SK-N-SH (cell line): ENCODE measurements around the gene SLC39A3. TPM values are rescaled to one million over a fixed set of nuclear protein-coding genes. Genes with fewer than 3 reads are reported as not detected.

Experiments used
- CTCF ChIA-PET: fragments of 300-600, 350-600 bp; formaldehyde crosslinking; extraction: SDS; loops from one replicate; lab custom pipeline; 2021; lab: Yijun Ruan, JAX
- POLR2A ChIA-PET: fragments of 350-600 bp; sonication (Branson Sonifier 250); formaldehyde crosslinking; extraction: SDS; loops from one replicate; lab custom pipeline; 2020; ENCODE audit warnings: antibody characterized with exemption, inconsistent platforms; lab: Yijun Ruan, JAX
- DNase-seq: peaks from one replicate; pipeline ENCODE4 v3.0.0; 2012
- H2AFZ ChIP-seq: fragments of 200-600 bp; sonication (generic); 2 replicates; pipeline ENCODE4 v1.8.1; 2016; ENCODE audit warnings: antibody characterized with exemption, mild to moderate bottlenecking, low read depth
- H3F3A ChIP-seq: fragments of 200-600 bp; sonication (generic); replicated peaks from 2 replicates; pipeline ENCODE3; 2016; ENCODE audit warnings: antibody characterized with exemption, mild to moderate bottlenecking; ENCODE audit not compliant: insufficient read depth
- H3K27ac ChIP-seq, 2 experiments: fragments of 200-500 bp in 1 of 2; fragments of 200-600 bp in 1 of 2; sonication (Bioruptor generic) in 1 of 2; sonication (generic), shearing (Covaris generic) in 1 of 2; 2 replicates each; pipeline versions ENCODE4 v1.5.1 to v1.6.1; 2014 to 2016; ENCODE audit warnings: low read depth in 2 of 2, inconsistent platforms in 1 of 2, low read length in 1 of 2, mild to moderate bottlenecking in 1 of 2, mixed read lengths in 1 of 2
- H3K27me3 ChIP-seq: fragments of 200-600 bp; sonication (generic), shearing (Covaris generic); 2 replicates; pipeline ENCODE4 v1.6.1; 2016; ENCODE audit warnings: mixed run types; ENCODE audit not compliant: insufficient read depth
- H3K36me3 ChIP-seq, 2 experiments: fragments of 200-500 bp in 1 of 2; fragments of 200-600 bp in 1 of 2; sonication (Bioruptor generic) in 1 of 2; sonication (generic) in 1 of 2; replicated peaks in 1 of 2; 2 replicates each; pipeline versions ENCODE3 to v1.5.1; 2014 to 2016; ENCODE audit warnings: low read length in 1 of 2, mild to moderate bottlenecking in 1 of 2; ENCODE audit not compliant: insufficient read depth in 2 of 2, control insufficient read depth in 1 of 2
- H3K4me1 ChIP-seq, 2 experiments: fragments of 200-500 bp in 1 of 2; fragments of 200-600 bp in 1 of 2; sonication (Bioruptor generic) in 1 of 2; sonication (generic), shearing (Covaris generic) in 1 of 2; 2 replicates each; pipeline versions ENCODE4 v1.5.1 to v1.6.1; 2014 to 2016; ENCODE audit warnings: low read depth in 1 of 2, low read length in 1 of 2, mixed run types in 1 of 2; ENCODE audit not compliant: insufficient read depth in 2 of 2, control insufficient read depth in 1 of 2
- H3K4me2 ChIP-seq: fragments of 200-600 bp; sonication (generic), shearing (Covaris generic); 2 replicates; pipeline ENCODE4 v1.6.1; 2017; ENCODE audit warnings: mixed run types
- H3K4me3 ChIP-seq, 2 experiments: fragments of 200-500 bp in 1 of 2; fragments of 200-600 bp in 1 of 2; sonication (Bioruptor generic) in 1 of 2; sonication (generic), shearing (Covaris generic) in 1 of 2; 2 replicates each; pipeline versions ENCODE4 v1.5.1 to v1.8.1; 2014 to 2016; ENCODE audit warnings: low read depth in 2 of 2, inconsistent platforms in 1 of 2, low read length in 1 of 2, mild to moderate bottlenecking in 1 of 2, mixed read lengths in 1 of 2, moderate library complexity in 1 of 2
- H3K79me2 ChIP-seq: fragments of 200-600 bp; sonication (generic); 2 replicates; pipeline ENCODE4 v1.8.1; 2017; ENCODE audit warnings: mild to moderate bottlenecking; ENCODE audit not compliant: insufficient read depth
- H3K9ac ChIP-seq: fragments of 200-600 bp; sonication (generic); 2 replicates; pipeline ENCODE4 v1.6.1; 2017; ENCODE audit warnings: mixed run types
- H3K9me2 ChIP-seq: fragments of 200-600 bp; sonication (generic); 2 replicates; pipeline ENCODE4 v1.6.1; 2017; ENCODE audit warnings: mixed run types
- H3K9me3 ChIP-seq: fragments of 200-600 bp; sonication (generic); 2 replicates; pipeline ENCODE4 v1.6.1; 2017; ENCODE audit warnings: mixed run types, mild to moderate bottlenecking, moderate library complexity
- H4K20me1 ChIP-seq: fragments of 200-600 bp; sonication (generic); 2 replicates; pipeline ENCODE4 v1.6.1; 2017; ENCODE audit warnings: mild to moderate bottlenecking, mixed run types; ENCODE audit not compliant: insufficient read depth
- CTCF ChIP-seq: fragments of 200-600 bp; sonication (generic); IDR thresholded peaks from 2 replicates; pipeline ENCODE4 v1.6.1; 2017; ENCODE audit warnings: antibody characterized with exemption, mild to moderate bottlenecking, moderate library complexity
- ELF1 ChIP-seq: IDR thresholded peaks from 2 replicates; pipeline ENCODE4 v1.4.0; 2012
- EP300 ChIP-seq, 2 experiments: IDR thresholded peaks; 2 replicates each; pipeline versions ENCODE4 v1.4.0 to v1.6.1; 2012; ENCODE audit warnings: borderline replicate concordance in 1 of 2, low read depth in 1 of 2, low read length in 1 of 2
- EZH2phosphoT487 ChIP-seq: fragments of 200-600 bp; sonication (generic); IDR thresholded peaks from 2 replicates; pipeline ENCODE4 v1.6.1; 2017; ENCODE audit warnings: low read depth, mixed run types, mild to moderate bottlenecking, antibody characterized with exemption, moderate library complexity, borderline replicate concordance
- GABPA ChIP-seq: IDR thresholded peaks from 2 replicates; pipeline ENCODE4 v1.4.0; 2012; ENCODE audit warnings: low read depth, mild to moderate bottlenecking
- GATA2 ChIP-seq: sonication (generic); formaldehyde crosslinking; IDR thresholded peaks from 2 replicates; pipeline ENCODE4 v1.5.0; 2020; ENCODE audit warnings: mild to moderate bottlenecking, missing genetic modification reagents
- IRF3 ChIP-seq: fragments of 150-350 bp; IDR thresholded peaks from 2 replicates; pipeline ENCODE4 v1.6.1; 2016; ENCODE audit warnings: mild to moderate bottlenecking, low read depth, low read length
- MEF2A ChIP-seq: IDR thresholded peaks from 2 replicates; pipeline ENCODE4 v1.4.0; 2012; ENCODE audit warnings: low read depth, borderline replicate concordance
- NFIC ChIP-seq: IDR thresholded peaks from 2 replicates; pipeline ENCODE4 v1.4.0; 2012; ENCODE audit warnings: borderline replicate concordance
- NRF1 ChIP-seq: IDR thresholded peaks from 2 replicates; pipeline ENCODE4 v1.6.1; 2012; ENCODE audit warnings: low read depth, mild to moderate bottlenecking, low read length
- POLR2AphosphoS5 ChIP-seq: IDR thresholded peaks from 2 replicates; pipeline ENCODE4 v1.6.1; 2012; ENCODE audit warnings: low read depth, low read length
- RCOR1 ChIP-seq: fragments of 150-350 bp; IDR thresholded peaks from 2 replicates; pipeline ENCODE4 v1.6.1; 2017; ENCODE audit warnings: antibody characterized with exemption, low read length
- RFX5 ChIP-seq: IDR thresholded peaks from 2 replicates; pipeline ENCODE4 v1.6.1; 2012; ENCODE audit warnings: mild to moderate bottlenecking, improper control_type of control experiment, low read length
- TAF1 ChIP-seq: IDR thresholded peaks from 2 replicates; pipeline ENCODE4 v1.6.1; 2012; ENCODE audit warnings: low read depth, mild to moderate bottlenecking, low read length, moderate library complexity, borderline replicate concordance
- TEAD4 ChIP-seq: IDR thresholded peaks from 2 replicates; pipeline ENCODE4 v1.4.0; 2012; ENCODE audit warnings: mild to moderate bottlenecking, borderline replicate concordance; ENCODE audit not compliant: insufficient read depth
- USF1 ChIP-seq: IDR thresholded peaks from 2 replicates; pipeline ENCODE4 v1.4.0; 2012; ENCODE audit warnings: low read depth, borderline replicate concordance
- YY1 ChIP-seq: IDR thresholded peaks from 2 replicates; pipeline ENCODE4 v1.4.0; 2012; ENCODE audit warnings: low read depth, mild to moderate bottlenecking
- ZBTB33 ChIP-seq: IDR thresholded peaks from 2 replicates; pipeline ENCODE4 v1.4.0; 2012; ENCODE audit warnings: low read depth, borderline replicate concordance
- WGBS: methylation state at CpG from one replicate; pipeline ENCODE4 v1.1.6; 2017; ENCODE audit warnings: low lambda C conversion rate; 5-methylcytosine and 5-hydroxymethylcytosine counted together
- polyA plus RNA-seq, 3 experiments: library from polyadenylated mRNA; depleted of rRNA; stranded (reverse); fragments of >200 nt; gene quantifications; 2 replicates each; pipeline ENCODE4 v1.2.3, GENCODE V29; 2012

The SLC39A3 gene
- polyA plus RNA-seq, 1 of the 3 experiments (the other 2 are of a cell fraction): 45.2 TPM

- Histone ChIP-seq H3K9me2 (no peaks in the 10 kb centered on the region), H3K9ac (no peak overlapping the region), H3F3A (peaks cover 12% of the 10 kb centered on the region), H2AFZ (no peak overlapping the region), H3K79me2 (peaks cover 78% of the 10 kb centered on the region), H4K20me1 (peaks cover 65% of the 10 kb centered on the region), H3K36me3 (peaks cover 0 to 2% of the 10 kb centered on the region in 2 experiments), H3K27me3 (no peaks in the 10 kb centered on the region), H3K4me2 (no peak overlapping the region), H3K27ac (no peak overlapping the region), H3K4me1 (peaks cover 4 to 19% of the 10 kb centered on the region in 2 experiments; a peak in 2 of 4 replicates), H3K4me3 (no peak overlapping the region), H3K9me3 (no peaks in the 10 kb centered on the region)
- no peak for DNase-seq
- ChIA-PET POLR2A (no interaction called here), CTCF (interaction anchor here (4.2 kb wide), 1 partner anchor 31 kb away, joined by 19 read pairs; no protein-coding TSS in a partner anchor)
- TF ChIP-seq ZBTB33 (no peak), RFX5 (no peak), NRF1 (no peak), YY1 (no peak), EP300 (IDR thresholded peaks at IDR 0.05; ENCODE audit: borderline replicate concordance in 1 of 2, low read depth in 1 of 2, low read length in 1 of 2) (no peak), MEF2A (no peak), CTCF (no peak), TAF1 (no peak), EZH2phosphoT487 (no peak), GATA2 (CRISPR knock-in tag) (no peak), POLR2AphosphoS5 (no peak)
- WGBS: 97% methylated on average over 7 of the region's 7 CpGs
Measured at GRCh38 chr19:2780284-2780683, 40.5 kb upstream of the SLC39A3 start.

- Histone ChIP-seq H3F3A (peaks cover 4% of the 10 kb centered on the region), H4K20me1 (peaks cover 75% of the 10 kb centered on the region), H3K9me3 (no peaks in the 10 kb centered on the region), H3K27ac (no peak overlapping the region), H3K79me2 (peaks cover 89% of the 10 kb centered on the region), H3K9ac (no peak overlapping the region), H3K9me2 (no peaks in the 10 kb centered on the region), H2AFZ (no peak overlapping the region), H3K4me1 (peaks cover 4 to 16% of the 10 kb centered on the region in 2 experiments; a peak in 2 of 4 replicates), H3K4me3 (no peak overlapping the region), H3K27me3 (no peaks in the 10 kb centered on the region), H3K4me2 (no peak overlapping the region), H3K36me3 (peaks cover 0 to 2% of the 10 kb centered on the region in 2 experiments)
- DNase-seq: no peak
- TF ChIP-seq NFIC (no peak), EP300 (IDR thresholded peaks at IDR 0.05; ENCODE audit: borderline replicate concordance in 1 of 2, low read depth in 1 of 2, low read length in 1 of 2) (no peak), IRF3 (no peak), TEAD4 (no peak), RFX5 (no peak), GABPA (no peak), RCOR1 (no peak), USF1 (no peak), ELF1 (no peak)
- CTCF ChIA-PET: interaction anchor here (1.8 kb wide), 1 partner anchor 30 kb away, joined by 5 read pairs; no protein-coding TSS in a partner anchor
- POLR2A ChIA-PET: no interaction called here
- 92% methylated on average over 11 of the region's 14 CpGs for WGBS
Measured at GRCh38 chr19:2779121-2779740, 39.4 kb upstream of the SLC39A3 start.
